Measurements from ENCODE around the gene CREB5.
A peak's percentile ranks its signal among the peaks of the same experiment; 100 is the strongest.
"Not testable (repeated sequence)": the region's sequence is repeated elsewhere in the genome, so short reads cannot be mapped to it uniquely, and the experiment has no call there.

Gene CREB5

DNA sequence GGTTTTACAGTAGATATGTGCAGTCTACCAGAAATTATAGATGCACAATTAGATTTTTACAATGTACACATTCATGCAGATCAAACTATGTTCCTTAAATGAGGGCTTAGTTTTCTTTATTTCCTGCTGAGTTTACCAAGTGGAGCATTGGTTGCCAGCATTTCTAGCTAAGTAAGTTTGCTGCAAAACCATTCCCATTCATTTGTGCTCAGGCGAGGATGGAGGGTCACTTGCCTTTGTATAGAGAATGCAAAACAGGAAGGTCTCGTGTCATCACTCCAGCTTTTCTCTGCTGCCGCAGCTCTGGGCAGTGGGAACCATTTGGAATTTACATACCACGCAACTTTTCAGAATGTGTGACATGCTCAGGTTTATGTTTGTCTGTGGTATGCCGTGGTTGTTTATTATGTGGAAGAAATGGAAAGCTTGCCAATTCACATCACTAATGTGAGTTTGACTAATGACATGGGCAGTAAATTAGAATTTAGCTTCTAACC lies 347.2 kb downstream of the CREB5 start:
- DNase-seq, result peak; percentile 54

DNA sequence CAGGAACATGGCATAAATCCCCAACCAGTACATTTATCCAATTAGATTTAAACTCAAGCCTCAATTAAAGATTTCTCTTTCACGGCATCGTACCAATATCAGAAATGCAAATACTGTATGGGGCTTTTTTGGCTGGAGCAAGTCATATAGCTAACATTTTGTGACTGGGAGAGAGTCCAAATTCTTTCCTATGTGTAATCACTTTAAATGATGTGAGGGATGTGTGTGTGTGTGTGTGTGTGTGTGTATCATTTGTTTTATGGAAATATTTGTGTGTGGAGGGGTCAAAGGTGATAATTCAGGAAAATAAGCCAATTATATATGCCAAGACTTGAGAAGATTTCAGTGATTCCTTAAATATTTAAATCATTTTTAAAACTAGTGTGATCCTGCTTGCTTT lies 349.2 kb downstream of the CREB5 start:
- peak; percentile 29 for DNase-seq

DNA sequence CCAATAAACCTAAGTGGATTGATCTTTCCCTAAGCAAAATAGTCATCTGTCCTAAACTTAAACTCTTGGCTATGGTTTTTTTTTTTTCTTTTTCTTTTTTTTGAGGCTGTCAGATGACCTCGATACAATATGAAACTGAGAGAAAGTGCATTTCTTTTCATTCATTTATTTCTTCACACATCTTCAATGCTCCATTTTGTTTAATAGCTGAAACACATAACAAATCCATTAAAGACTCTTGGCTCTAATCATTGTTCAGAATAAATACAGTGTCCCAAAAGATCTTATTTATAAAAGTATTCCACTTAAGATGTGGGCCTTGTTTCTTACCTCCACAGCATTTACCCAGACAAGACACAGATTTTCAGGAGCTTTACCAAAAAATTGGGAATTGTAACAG lies 350.3 kb downstream of the CREB5 start:
- no peak for DNase-seq

DNA sequence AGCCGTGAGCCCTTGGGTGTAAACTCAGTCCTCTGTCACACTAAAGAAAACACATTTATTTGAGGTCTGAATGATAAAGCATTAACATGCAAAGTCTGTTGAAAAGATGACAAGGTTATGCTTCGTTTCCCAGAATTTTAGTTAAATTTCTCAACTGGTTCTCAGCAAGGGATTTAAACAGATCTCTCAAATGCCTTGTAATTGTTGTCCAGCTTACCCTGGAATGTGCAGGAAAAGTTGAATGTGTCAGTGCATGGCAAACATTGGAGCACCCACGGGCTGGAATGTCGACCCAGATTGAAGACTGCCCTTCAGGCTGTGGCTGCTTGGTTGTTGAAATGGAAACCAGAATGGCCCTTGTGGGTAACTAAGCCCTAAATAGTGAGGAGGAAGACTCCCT lies 354.0 kb downstream of the CREB5 start:
- no peak for DNase-seq

DNA sequence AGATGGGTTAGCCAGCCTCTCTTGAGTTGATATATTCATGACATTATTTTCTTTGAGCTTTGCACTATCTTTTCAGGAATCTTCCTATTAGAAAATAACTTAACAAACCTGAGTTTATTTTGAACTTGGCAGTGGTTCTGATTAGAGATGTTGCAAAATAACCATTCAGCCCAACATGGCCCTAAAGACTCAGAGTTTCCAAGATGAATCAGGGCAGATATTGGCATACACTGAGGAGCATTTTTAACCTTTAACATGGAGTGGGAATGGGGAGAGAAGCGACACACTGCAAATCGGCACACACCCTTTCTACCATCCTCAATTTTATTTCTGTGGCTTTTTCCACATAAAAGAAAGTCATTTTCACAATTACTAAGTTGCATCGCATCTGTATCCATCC lies 355.0 kb downstream of the CREB5 start:
- no peak for DNase-seq

DNA sequence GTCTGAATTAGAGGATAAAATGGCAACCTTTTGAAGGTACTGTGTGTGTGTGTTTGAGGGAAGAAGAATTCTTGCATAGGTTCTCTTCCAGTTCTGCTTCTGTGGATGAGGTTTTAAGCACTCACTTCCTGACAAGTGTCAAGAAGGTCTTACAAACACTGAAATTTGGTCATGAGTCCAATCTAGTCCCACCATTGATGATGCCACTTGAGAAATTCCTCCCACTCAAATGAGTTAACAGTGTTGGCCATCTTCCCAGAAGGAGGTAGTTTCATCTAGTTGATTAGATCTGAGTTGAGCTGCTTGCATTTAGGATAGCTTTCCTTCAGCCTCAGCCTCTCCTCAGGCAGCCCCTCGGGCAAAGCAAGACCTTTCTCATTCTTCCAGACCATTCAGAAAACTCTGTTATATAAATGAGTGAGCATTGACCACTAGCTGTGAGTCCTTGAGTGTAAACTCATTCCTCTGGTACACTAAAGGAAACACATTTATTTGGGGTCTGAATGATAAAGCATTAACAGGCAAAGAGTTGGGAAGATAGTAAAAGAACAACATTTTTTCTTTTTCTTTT lies 356.3 kb downstream of the CREB5 start:
- peak; percentile 85 for DNase-seq

DNA sequence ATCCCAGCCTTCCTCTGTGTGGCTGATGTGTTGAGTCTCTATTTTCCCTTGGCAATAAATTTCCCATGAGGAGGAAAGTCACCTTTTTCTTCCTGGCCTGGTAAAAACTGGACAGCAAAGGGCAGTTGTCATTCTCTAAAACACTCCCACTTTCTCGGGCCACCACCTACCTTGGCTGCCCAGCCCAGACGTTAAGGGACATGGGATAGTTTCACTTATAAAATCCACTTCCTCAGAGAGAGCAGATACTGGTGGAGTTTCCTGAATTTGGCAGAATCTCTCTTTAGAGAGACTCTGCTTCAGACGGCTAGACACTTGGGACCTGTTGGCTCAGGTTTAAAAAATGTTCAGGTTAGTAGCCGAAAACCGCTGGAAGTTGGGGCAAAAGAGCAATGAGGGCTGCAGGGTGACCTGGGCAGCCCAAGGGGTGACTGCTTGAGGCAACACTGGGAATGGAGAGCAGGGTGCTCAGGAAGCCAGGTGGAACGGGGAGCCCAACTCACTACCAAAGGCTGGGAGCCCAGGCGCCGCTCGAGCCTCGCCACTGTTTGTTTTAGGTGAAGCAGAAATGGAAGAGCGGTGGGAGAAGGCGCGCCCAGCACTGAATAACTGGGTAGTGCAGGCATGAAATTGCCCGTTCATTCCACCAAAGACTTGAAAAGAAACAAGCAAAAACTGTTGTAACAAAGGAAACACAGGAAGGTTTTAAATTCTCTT lies 359.7 kb downstream of the CREB5 start:
- no peak for DNase-seq

DNA sequence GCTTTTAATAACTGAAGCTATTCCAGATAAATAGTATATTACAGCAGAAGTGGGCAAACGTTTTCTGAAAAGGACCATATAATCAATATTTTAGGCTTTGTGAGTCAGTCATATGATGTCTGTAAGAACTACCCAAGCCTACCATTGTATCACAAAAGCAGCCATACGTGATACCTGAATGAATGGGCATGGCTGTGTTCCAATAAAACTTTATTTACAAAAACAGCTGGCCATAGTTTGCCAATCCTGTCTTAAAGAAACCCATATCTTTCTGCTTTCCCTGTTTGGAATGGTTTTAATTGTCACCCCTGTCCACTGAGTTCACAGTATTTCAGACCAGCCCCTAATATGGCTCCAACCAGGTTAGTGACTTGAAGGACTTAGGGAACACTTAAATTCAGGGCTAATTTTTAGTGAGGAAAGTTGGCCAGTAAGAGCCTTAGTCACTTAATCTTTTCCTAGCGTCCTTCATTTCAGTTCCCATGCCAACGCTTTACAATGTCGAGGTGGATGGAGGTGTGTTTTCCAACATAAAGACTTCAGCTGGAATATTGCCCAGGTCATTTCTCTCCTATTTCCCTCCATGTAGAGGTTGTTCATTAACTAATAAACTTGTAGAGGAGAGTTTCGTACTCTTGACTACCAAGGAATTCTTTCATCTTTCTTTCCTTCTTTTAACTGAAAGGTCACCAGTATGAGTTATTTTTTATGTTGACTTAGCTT lies 361.3 kb downstream of the CREB5 start:
- DNase-seq, result no peak

DNA sequence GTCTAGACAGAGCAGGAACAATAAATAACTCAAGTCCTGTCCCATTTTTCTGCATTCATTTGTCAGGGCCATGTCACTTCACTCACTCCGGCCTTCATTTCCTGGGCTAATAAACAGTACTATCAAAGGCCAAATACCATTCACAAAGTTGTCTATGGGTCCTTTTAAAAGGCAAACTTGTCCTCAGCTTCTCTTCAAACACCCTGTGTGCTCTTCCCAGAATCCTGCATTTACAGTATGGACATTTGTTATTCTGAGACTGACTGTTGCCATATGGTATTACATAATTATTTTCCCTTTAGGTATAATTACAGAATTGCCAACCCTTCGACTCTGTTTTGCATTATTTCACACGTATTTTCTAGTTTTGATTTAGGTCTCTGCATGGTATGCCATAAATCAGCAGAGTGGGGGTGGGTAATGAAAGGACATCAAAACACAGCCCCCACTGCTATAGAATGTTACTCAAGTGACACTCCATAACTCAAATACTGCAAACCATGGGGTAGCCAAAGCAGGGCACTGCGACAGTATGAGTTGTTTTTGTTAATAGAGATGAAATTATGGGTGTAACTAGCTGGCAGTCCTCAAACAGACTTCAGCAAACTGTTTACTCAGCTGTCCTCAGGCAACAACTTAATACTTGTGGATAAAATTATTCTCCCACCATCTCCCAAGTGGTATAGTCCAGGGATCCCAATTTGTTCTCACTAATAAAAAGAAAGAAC lies 362.1 kb downstream of the CREB5 start:
- no peak for DNase-seq

DNA sequence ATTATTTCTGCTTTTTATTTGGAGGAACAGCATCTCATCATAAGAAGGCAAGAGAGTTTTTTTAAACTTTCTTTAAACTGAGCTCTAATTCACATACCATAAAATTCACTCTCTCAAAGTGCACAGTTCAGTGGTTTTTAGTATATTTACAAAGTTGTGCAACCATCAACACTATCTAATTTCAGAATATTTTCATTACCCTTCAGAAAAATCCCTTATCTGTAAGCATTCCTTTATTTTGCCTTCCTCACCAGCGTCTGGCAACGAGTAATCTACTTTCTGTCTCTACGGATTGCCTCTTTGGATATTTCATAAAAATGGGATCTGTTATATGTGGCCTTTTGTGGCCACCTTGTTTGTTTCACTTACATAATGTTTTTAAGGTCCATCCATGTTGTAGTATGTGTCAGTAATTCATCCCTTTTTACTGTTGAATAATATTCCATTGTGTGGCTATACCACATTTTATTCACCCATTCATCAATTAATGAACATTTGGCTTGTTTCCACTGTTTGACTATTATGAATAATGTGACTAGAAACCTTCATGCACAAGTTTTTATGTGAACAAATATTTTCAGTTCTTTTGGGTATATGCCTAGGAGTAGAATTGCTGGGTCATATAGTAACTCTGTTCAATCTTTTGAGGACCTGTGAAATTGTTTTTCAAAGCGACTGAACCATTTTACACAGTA lies 364.3 kb downstream of the CREB5 start:
- DNase-seq, result no peak

DNA sequence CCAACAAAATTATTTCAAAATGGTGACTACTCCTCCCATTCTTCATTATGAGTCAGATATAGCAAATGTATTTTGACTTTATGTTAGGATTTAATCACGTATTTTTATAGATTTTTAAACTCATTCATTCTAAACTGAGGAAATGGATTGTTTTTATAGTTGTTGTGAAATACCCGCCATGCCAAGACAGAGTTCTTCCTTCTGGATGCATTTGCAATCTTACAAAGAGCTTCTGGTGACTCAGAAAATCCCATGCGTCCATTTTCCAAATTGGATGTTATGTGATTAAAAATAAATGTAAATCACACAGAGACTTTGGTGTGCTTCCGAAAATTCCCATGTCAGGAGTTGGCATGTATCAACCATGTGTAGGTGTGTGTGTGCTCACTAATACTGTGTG lies 366.5 kb downstream of the CREB5 start:
- DNase-seq, result no peak

DNA sequence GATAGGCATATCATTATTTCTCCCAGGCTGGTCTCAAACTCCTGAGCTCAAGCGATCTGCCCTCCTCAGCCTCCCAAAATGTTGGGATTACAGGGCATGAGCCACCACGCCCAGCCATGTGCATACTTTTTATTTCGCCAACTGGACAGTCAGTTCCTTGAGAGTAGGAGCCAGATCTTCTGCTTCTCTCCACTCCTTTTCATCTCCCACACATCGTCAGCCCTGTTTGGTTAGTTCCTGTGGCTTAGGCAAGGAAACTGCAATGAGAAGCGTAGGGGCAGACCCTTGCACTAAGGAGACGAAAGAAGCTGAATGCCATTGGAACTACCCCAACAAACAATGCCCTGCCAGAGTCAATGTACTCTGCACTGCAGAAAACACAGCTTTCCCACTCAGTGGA lies 367.6 kb downstream of the CREB5 start:
- DNase-seq, result no peak

DNA sequence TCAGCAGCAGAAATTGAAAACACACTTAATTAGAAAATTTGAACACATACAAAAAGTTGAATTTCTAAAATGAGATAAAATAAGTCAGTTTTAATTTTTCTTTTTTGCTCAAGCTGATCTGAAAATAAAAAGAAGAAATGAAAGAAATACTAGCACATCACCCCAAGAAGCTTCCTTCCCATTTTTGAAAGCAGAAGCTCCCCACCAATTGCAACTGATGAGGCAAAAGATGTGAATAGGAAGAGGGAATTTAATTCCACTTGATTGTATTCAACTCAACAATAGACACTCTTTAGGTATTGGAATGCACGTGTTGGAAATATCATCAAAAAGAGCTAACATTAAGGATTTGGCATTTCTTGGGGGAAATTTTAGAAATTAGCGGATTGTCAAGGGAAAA lies 370.0 kb downstream of the CREB5 start:
- DNase-seq, result no peak

DNA sequence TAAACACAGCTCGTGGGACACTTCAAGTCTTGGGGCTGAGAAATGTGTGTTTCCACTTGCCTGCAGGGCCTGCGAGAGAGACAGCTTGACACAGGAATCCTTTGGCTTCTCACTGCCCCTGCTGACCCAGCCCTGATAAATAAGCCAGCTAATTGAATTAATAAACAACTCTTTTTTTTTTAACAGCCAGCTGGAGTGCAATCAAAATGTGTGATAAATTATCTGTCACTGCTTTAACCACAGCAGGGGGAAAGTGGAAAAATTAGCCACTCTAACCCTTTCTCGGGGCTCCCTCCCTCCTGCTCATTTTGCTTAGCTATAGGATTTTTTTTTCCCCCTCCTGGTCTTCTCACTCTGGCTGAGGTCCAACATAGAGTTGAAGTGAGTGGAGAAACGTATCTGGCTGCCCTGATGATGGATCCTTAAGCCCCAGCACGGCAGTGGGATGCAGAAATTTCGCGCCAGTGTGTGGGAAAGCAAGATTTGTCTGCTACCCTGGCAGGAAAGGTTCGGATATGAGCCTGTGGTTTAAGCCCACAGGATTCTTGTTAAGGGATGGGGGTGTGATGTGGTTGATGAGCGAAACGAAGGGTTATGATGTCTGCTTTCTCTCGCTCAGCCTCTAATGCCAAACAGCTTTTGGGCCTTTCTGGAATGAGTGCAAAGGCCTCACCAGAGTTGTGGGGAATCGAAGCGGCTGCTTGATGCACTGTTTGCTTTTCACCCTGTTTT lies 372.0 kb downstream of the CREB5 start:
- DNase-seq, result no peak

DNA sequence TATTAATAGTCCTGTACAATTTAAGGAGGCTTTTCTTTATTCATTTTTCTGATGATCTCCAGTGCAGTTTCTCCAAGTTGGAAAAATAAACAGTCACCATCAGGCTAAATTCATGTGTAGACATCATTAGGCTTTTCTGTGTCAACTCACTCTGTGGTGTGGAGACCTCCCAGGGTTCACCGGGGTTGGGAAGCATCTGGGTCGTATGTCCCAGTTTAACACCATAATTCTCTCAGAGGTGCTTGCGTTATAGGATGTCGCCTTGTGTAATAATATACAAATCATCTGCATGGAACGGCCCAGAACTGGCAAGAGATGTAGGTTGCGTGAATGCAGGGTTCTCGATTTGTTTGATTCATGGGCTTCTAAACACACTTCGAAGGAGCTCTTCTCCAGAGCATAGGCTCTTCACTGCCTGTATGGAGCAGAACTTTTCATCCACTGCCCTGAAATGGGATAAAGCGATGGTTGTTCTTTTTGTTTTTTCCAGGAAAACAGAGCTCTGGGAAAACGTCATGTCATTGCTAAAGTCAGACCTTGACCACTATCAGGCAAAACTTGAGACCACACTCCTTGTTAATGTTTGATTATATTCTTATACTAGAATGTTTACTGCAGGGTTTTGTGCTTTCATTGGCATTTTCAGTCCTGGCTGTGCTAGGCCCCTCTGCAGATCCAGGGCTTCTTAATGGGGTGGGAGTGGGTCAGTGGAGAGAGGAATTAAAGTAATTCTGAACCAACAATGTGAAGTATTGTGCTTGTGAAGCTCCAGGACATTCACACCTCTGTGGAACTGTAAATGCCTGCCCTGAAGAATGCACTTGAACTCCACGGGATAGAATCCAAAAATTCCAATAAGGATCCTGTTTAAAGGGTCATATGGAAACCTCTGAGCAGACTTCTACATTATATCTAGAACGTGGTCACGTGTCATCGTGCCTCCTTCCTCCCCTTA lies 373.0 kb downstream of the CREB5 start:
- DNase-seq, result no peak

DNA sequence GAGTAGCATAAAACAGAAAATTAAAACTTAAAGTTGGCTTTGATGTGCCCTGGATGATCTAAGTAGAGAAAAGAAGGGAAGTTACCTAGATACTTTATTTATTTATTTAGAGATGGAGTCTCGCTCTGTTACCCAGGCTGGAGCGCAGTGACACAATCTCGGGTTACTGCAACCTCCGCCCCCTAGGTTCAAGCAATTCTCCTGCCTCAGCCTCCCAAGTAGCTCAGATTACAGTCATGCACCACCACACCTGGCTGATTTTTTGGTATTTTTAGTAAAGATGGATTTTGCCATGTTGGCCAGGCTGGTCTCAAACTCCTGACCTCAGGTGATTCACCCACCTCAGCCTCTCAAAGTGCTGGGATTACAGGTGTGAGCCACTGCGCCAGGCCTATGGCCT lies 373.8 kb downstream of the CREB5 start:
- not testable (repeated sequence) for DNase-seq

DNA sequence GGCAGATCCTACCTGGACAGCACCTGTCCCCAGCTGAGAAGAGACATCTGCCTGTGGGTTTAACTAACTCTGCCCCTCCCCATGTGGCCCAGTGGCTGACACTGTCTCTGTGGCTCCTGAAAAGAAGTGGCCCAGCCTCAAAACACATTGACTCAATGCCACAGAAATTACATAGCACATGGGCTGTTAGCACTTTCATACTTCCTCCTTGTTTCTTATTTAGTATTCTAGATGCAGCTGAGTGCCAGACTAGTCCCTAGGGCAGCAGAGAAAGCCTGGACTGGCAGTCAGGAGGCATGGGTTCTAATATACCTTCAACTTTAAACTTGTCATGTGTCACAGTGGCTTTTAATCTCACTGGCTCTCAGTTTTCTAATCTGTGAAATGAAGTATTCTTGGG lies 374.8 kb downstream of the CREB5 start:
- no peak for DNase-seq

DNA sequence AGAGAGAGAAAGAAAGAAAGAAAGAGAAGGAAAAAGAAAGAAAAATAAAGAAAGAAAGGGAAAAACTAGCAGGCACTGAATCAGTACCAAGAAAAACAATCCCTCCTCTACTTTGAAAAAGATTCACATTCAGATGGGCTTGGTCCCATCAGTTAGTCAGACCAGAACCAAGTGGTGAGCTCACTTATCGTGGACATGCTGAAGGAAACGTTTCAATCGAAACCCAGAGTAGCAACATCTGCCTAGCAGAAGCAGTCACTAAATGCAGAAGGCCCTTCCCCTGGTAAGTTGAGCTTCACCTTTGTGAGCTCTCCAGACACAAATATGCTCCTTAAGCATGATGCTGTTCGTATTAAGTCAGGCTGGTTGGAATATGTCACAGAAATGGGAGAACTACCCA lies 378.1 kb downstream of the CREB5 start:
- no peak for DNase-seq

DNA sequence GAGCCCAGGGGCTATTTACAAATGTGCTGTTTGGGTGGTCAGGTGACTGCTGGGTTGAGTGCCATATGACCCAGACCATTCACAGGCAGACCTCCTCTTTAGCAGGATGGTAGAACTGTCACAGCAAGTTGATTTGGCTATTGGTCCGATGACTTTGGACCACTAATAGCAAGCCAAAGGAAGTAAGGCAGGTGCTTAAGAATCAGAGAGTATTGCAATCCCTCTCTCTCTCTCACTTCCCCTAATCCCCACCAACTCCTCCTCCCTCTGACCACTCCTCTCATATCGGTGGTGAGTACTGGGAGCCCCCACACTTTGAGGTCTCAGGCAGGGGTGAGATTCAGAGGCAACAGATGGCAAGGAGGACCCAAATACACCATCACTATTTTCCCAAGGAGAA lies 380.5 kb downstream of the CREB5 start:
- DNase-seq, result no peak

DNA sequence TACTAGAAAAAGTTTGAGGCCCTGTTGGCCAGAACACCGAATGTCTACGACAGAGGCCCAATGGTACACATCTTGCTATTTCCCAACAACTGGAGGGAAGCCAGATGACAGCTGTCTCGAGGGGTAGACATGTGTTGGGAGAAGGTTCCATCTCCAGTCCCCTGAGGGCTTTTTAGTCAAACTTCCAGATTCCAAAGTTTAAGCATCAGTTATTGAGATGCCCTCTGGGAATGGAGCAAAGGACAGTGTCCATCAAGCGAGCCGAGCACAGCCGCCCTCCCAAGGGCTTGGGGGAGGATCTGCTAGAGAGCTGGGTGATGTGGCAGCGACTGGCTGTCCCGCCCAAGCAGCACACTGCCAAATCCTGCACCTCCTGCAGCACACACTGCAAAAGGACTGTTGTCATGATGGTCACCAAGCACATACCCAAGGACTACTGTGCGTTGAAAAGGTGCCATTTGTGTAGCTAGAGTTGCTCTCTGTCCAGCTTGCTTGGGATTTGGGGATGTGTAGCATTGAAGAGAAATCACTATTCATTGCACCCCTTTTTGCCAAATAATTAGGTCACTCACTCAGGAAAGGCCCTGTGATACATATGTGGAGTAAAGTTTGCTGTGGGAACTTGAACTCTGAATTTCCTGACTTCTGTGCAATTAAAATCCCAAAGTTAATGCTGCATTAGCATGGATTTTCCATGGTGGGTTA lies 381.2 kb downstream of the CREB5 start:
- peak; percentile 76 for DNase-seq

All from EL (cell line).